Fibroblast of skin of right biceps (primary cell): Measurements from ENCODE around the gene NUDT22.
A peak's percentile ranks its signal among the peaks of the same experiment; 100 is the strongest.

ENCODE experiments used
- DNase-seq: peaks from one replicate; pipeline ENCODE4 v3.0.0-alpha.2; 2013

NUDT22 gene

GRCh38 chr11:64258946-64259532 is 33.0 kb downstream of the NUDT22 start:
- no peak for DNase-seq

GRCh38 chr11:64259533-64260067 is 33.5 kb downstream of the NUDT22 start:
- DNase-seq: no peak

DNA sequence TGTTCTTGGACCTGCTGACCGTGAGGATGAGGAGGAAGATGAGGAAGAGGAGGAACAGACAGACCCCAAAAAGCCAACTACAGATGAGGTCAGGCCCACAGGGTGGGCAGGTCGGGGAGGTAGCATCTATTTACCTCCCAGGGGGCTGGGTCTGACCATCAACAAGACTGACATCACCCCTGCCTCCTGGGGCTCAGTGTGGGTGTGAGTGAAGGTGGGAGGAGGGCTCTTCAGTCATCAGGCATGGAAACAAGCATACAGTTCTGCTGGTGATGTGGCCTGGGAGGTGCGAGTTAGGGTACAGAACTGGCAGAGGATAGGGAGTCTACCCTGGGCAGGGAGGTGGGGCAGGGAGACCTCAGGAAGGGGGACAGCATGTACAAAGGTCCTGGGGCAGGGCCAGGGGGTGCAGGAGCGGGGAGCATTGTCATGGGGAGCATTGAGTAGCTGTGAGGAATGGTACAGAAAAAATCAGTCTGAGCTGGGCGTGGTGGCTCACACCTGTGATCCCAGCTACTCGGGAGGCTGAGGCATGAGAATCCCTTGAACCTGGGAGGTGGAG is 34.2 kb downstream of the NUDT22 start:
- DNase-seq: no peak

- DNase-seq: no peak
These were observed 35.5 kb downstream of the NUDT22 start for GRCh38 chr11:64261556-64262080.

DNA sequence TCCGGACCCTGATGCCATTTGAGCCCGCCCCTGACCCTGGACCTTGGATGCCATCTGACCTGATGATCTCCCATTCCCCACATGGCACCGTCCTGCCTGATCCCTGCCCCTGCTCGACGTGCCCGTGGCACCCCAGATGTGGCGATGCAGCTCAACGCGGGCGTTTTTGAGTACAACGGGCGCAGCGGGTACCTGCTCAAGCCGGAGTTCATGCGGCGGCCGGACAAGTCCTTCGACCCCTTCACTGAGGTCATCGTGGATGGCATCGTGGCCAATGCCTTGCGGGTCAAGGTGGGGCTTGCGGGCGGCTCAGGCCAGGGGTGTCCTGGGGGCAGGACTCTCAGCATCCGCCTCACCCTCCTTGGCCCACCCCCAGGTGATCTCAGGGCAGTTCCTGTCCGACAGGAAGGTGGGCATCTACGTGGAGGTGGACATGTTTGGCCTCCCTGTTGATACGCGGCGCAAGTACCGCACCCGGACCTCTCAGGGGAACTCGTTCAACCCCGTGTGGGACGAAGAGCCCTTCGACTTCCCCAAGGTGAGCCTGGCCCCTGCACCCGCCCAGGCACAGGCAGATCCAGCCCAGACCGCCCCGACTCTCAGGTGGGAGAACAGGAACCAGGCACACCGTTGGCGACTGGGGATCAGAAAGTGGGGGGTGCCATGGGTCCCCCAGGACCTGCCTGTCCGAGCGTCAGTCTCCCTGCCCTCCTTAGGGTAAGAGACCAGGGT is 36.4 kb downstream of the NUDT22 start:
- DNase-seq: no peak

DNA sequence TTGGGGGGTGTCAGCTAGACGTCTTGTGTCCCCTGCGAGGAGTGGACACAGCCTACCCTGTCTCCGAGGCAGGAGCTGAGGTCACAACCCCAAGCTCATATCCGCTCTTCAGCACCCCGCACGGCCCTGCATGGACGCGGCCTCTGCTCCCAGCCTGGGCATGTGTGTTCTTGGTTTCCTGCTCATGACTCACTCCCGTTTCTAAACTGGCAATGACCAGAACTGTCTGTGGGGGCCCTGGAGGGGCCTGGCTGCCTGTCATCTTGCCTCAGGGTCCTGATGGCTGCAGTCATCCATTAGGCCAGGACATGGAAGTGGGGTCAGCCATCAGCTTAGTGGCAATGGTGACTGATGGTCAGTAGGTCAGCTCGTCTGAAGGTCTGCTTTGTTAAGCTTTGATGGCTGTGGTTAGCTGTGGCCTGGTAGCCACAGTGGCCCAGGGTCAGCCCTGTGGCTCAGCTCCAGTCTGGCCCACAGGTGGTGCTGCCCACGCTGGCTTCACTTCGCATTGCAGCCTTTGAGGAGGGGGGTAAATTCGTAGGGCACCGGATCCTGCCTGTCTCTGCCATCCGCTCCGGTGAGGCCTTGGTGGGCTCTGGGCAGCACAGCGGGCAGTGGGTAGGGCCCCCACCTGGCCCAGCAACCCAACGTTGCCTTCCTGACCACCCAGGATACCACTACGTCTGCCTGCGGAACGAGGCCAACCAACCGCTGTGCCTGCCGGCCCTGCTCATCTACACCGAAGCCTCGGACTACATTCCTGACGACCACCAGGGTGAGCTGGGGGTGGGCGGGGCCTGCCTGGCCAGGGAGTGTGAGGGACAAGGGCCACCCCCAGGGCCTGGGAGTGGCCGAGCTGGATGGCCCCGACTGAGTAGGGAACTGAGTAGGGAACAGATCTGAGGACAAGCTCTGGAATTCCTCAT is 37.2 kb downstream of the NUDT22 start:
- DNase-seq: peak; percentile 34

DNA sequence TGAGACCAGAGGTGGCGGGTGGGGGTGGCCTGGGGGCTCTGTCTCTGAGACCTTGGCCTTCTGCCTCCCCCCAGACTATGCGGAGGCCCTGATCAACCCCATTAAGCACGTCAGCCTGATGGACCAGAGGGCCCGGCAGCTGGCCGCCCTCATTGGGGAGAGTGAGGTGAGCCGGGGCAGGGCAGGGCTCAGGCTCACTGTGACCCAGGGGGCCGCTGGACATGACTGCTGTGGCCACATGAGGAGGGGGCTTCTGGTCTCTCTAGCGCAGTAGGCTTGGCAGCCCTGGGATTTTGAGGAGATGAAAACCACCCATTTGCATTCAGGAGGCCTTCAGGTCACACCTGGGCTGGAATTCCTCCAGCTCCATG is 37.9 kb downstream of the NUDT22 start:
- no peak for DNase-seq

DNA sequence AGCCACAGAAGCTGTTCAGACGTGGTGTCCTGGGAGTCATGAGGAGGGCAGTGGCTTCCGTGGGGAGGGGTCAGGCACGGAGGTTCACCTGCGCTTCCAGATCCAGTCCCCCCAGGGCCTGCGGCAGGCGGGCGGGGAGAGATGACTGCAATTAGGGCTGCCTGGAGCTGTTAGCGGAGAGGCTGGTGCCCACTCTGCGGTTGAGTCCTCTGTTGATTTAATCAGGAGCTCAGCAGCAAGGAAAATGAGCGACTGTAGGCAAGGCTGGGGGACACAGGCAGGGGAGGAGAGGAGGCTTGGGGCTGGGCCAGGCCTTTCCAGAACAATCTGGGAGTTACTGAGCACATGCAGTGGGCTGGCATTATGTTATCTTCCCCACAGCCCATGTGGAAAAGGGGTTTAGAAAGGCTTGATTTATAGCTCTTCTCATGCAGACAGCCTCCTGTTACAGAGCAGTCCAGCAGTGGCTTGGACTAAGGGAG is 38.3 kb downstream of the NUDT22 start:
- DNase-seq: no peak

- no peak for DNase-seq
These were observed 39.4 kb downstream of the NUDT22 start for GRCh38 chr11:64265176-64266160.

GRCh38 chr11:64266339-64266738 is 40.3 kb downstream of the NUDT22 start:
- DNase-seq: no peak

DNA sequence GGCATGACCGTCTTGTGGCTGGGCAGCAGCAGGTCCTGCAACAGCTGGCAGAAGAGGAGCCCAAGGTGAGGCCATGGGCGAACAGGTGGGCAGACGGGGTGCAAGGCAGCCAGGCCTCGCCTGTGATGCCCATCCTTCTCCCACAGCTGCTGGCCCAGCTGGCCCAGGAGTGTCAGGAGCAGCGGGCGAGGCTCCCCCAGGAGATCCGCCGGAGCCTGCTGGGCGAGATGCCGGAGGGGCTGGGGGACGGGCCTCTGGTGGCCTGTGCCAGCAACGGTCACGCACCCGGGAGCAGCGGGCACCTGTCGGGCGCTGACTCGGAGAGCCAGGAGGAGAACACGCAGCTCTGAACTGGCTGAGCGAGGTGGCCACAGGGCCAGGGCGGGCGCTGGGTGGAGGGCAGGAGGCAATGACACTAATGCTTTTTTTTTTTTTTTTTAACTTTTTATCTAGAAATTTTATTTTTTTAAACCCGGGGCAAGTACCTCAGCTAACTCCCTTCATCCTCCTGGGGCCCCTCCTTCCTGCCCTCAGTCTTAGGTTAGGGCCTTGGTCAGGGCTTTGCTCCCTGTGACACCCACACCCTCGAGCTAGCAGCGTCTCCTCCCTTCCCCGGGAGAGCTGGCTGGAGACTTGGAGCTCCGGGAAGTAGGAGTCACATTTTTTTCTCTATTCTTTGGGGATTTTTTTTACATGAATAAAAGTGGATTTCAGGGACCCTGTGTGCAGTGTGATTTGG is 41.3 kb downstream of the NUDT22 start:
- DNase-seq: no peak

- DNase-seq: peak; percentile 31
These were observed 42.2 kb downstream of the NUDT22 start for GRCh38 chr11:64268025-64268892.

DNA sequence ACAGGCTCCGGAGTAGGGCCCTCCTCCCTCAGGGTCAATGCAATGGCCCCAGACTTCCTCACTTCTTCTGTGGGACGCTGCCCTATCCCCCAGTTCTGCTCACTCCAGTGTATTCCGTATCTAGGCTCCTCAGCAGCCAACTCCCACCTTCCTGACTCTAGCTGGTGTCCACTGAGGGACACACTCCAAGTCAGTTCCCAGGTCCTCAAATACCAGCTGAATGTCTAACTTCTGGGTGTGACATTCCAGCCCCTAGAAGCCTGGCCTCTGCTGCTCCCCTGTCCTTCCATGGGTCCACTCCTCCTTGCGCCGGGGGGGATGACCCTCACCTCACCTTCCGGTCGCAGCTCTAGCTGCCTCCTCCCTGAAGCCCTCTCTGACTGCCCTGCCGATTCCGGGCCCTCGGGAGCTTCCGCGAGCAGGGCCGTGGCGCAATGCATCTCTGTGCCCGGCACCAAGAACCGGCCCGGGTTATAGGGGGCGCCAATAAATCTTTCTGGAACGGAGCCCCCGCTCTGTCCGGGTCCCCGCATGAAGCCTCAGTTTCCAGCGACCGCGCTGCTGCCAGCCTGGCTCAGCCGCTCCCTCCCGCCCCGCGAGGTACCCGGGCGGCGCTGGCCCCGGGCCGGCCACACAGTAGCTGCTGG is 42.9 kb downstream of the NUDT22 start:
- peak; percentile 42 for DNase-seq

GRCh38 chr11:64269540-64270220 is 43.6 kb downstream of the NUDT22 start:
- DNase-seq: peak; percentile 100

- DNase-seq: no peak
These were observed 49.1 kb downstream of the NUDT22 start for GRCh38 chr11:64275031-64275800.

- DNase-seq: no peak
These were observed 49.8 kb downstream of the NUDT22 start for GRCh38 chr11:64275841-64276240.

- no peak for DNase-seq
These were observed 50.8 kb downstream of the NUDT22 start for GRCh38 chr11:64276653-64277431.
